Measurements from ENCODE around the gene CFAP58. TPM values are rescaled to one million over a fixed set of nuclear protein-coding genes. Genes with fewer than 3 reads are reported as not detected.

The CFAP58 gene
- total RNA-seq, 4 donors from 2014 or later: 0.71 to 1.6 (median 1.0) TPM

- Histone ChIP-seq H3K27ac (replicated peaks in 1 of 4) (no peak overlapping the region), H3K9me3 (no peaks in the 10 kb centered on the region), H3K4me3 (no peak overlapping the region), H3K36me3 (no peaks in the 10 kb centered on the region), H3K27me3 (no peaks in the 10 kb centered on the region), H3K4me1 (no peaks in the 10 kb centered on the region)
- DNase-seq (ENCODE audit: extremely low spot score): no peak
- 81% methylated on average over 5 of the region's 5 CpGs for WGBS
- TF ChIP-seq CTCF (IDR thresholded peaks at IDR 0.05): no peak
- TF ChIP-seq POLR2AphosphoS5 (IDR thresholded peaks at IDR 0.05): no peak
- no peak for TF ChIP-seq EP300 (IDR thresholded peaks at IDR 0.05)
- TF ChIP-seq POLR2A (IDR thresholded peaks at IDR 0.05; ENCODE audit: low read depth): no peak
- intact Hi-C loops (cut with DNase I): no loop called here
These were observed 74.4 kb downstream of the CFAP58 start for GRCh38 chr10:104427989-104428388.

- Histone ChIP-seq H3K36me3 (no peaks in the 10 kb centered on the region), H3K4me3 (no peak overlapping the region), H3K9me3 (no peaks in the 10 kb centered on the region), H3K27ac (replicated peaks in 1 of 4) (no peak overlapping the region), H3K27me3 (no peaks in the 10 kb centered on the region), H3K4me1 (no peaks in the 10 kb centered on the region)
- DNase-seq (ENCODE audit: extremely low spot score): no peak
- no peak for TF ChIP-seq POLR2A (IDR thresholded peaks at IDR 0.05; ENCODE audit: low read depth)
- TF ChIP-seq POLR2AphosphoS5 (IDR thresholded peaks at IDR 0.05): no peak
- no peak for TF ChIP-seq CTCF (IDR thresholded peaks at IDR 0.05)
- no peak for TF ChIP-seq EP300 (IDR thresholded peaks at IDR 0.05)
- intact Hi-C loops (cut with DNase I): no loop called here
- 57% methylated on average over 3 of the region's 3 CpGs for WGBS
These were observed 76.2 kb downstream of the CFAP58 start for GRCh38 chr10:104429846-104430245.

GRCh38 chr10:104430360-104430759 lies 76.7 kb downstream of the CFAP58 start:
- Histone ChIP-seq H3K4me3 (no peak overlapping the region), H3K36me3 (no peaks in the 10 kb centered on the region), H3K27ac (replicated peaks in 1 of 4) (no peak overlapping the region), H3K4me1 (no peaks in the 10 kb centered on the region), H3K9me3 (no peaks in the 10 kb centered on the region), H3K27me3 (no peaks in the 10 kb centered on the region)
- no peak for DNase-seq (ENCODE audit: extremely low spot score)
- no peak for TF ChIP-seq EP300 (IDR thresholded peaks at IDR 0.05)
- no peak for TF ChIP-seq CTCF (IDR thresholded peaks at IDR 0.05)
- TF ChIP-seq POLR2A (IDR thresholded peaks at IDR 0.05; ENCODE audit: low read depth): no peak
- TF ChIP-seq POLR2AphosphoS5 (IDR thresholded peaks at IDR 0.05): no peak
- WGBS: 61% methylated on average over 3 of the region's 3 CpGs
- intact Hi-C loops (cut with DNase I): no loop called here

- H3K36me3 ChIP-seq: no peaks in the 10 kb centered on the region
- 82% methylated on average over 3 of the region's 3 CpGs for WGBS
- no peak for TF ChIP-seq POLR2A (IDR thresholded peaks at IDR 0.05; ENCODE audit: low read depth)
- intact Hi-C loops (cut with DNase I): no loop called here
- H3K27me3 ChIP-seq: no peaks in the 10 kb centered on the region
- no peaks in the 10 kb centered on the region for H3K4me1 ChIP-seq
- H3K4me3 ChIP-seq: no peak overlapping the region
- no peaks in the 10 kb centered on the region for H3K9me3 ChIP-seq
- H3K27ac ChIP-seq (replicated peaks in 1 of 4): no peak overlapping the region
- DNase-seq (ENCODE audit: extremely low spot score): no peak
These were observed 80.0 kb downstream of the CFAP58 start for GRCh38 chr10:104433669-104434068.

GRCh38 chr10:104434601-104435000 lies 81.0 kb downstream of the CFAP58 start:
- Histone ChIP-seq H3K9me3 (no peaks in the 10 kb centered on the region), H3K27ac (replicated peaks in 1 of 4) (no peak overlapping the region), H3K36me3 (no peaks in the 10 kb centered on the region), H3K4me3 (no peak overlapping the region), H3K27me3 (no peaks in the 10 kb centered on the region), H3K4me1 (no peaks in the 10 kb centered on the region)
- DNase-seq (ENCODE audit: extremely low spot score): no peak
- 86% methylated on average over 1 of the region's 1 CpG for WGBS
- TF ChIP-seq POLR2A (IDR thresholded peaks at IDR 0.05; ENCODE audit: low read depth) (no peak), CTCF (IDR thresholded peaks at IDR 0.05) (no peak), POLR2AphosphoS5 (IDR thresholded peaks at IDR 0.05) (no peak), EP300 (IDR thresholded peaks at IDR 0.05) (no peak)
- intact Hi-C loops (cut with DNase I): no loop called here
